GM19240 (cell line): ENCODE measurements around the gene ODF2.

Experiments used
- DNase-seq: peaks from one replicate; pipeline ENCODE4 v3.0.0; 2011; ENCODE audit warnings: low spot score; ENCODE audit not compliant: insufficient read length

ODF2 gene

DNA sequence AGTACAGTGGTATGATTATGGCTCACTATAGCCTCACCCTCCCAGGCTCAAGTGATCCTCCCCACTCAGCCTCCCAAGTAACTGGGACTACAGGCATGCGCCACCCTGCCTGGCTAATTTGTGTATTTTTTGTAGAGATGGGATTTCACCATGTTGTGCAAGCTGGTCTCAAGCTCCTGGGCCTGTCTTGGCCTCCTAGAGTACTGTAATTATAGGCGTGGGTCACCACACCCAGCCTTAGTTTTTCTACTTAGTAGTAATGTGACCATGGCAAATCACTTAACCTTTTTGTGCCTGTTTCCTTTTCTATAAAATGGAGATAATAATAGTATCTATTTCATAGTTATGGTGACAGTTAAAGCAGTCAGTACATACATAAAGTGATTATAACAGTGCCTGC is 70.9 kb downstream of the ODF2 start:
- no peak for DNase-seq

GRCh38 chr9:128528445-128529160 is 72.8 kb downstream of the ODF2 start:
- no peak for DNase-seq

DNA sequence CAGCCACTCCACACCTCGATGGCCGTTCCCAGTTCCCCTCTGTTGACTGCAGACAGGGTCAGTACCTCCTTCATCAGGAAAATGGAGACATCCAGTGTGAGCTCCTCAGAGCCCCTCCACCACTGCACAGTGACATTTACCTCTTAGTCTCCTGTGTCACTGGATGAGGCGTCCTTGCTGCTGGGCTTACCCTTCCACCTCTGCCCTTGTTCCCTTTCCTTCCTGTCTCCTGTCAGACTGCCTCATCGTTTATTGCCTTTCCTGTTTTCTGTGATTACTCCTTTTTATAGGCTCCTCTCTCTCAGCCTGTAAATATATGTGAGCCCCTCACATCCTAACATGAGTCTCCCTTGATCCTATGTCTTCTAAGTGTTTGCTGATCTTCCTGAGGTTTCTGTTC is 73.4 kb downstream of the ODF2 start:
- DNase-seq = no peak

- DNase-seq = no peak
Observed at GRCh38 chr9:128532581-128532980, 76.8 kb downstream of the ODF2 start.

- DNase-seq = no peak
Observed at GRCh38 chr9:128540634-128541360, 85.0 kb downstream of the ODF2 start.

DNA sequence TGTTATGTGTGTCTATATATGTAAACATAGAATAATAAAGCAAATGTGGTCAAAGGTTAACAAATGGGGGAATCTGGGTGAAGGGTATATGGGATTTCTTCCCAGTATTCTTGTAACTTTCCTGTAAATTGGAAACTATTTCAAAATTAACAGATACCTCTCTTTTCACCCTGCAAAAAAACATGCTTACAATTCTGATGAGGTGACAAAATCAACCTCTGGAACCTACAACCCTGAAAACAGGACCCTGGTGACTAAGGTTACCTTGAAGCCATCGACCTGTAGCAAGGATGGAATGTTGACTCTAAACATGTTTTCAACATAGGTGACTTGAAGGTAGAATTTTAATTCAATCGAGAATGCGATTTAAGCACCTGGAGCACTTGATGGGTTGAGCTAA is 90.7 kb downstream of the ODF2 start:
- DNase-seq = no peak

DNA sequence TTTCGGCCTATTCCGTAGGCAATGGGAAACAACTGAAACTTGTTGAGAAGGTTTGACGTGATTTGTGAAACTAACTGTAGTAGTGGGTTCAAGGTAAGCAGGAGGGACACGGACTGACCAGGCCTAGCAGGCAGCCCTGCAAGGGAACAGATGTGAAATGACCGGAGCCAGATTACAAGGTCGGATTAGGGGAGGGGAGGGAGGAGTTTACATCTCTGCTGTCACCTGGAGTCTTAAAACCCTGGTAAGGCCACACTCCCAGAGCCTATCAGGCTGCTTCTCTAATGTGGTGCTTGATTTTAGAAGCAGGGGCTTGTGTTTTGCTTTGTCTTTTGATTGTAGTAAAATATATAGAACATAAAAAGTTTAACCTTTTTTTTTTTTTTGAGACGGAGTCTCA is 93.1 kb downstream of the ODF2 start:
- DNase-seq = no peak

DNA sequence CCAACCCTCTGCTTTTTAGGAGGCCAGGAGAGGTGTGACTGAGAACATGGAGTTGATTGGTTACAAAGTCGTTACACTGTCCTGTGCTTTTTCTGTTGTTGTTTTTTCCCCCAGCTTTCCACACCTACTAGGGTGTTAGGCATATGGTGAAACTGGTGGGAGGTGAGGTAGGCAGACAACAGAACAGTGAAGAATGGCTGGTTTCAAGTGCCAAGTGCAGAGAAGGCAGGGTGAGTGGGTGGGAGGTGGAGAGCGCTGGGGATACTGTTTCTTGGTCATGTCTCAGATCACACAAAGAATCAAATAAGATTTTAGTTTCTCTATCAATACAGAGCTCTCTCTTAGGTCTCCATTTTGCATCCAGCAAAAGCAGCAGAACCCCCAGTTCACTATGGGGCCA is 94.4 kb downstream of the ODF2 start:
- DNase-seq = no peak
